NT2/D1 (cell line): ENCODE results near the gene WASHC2A.
"Not testable (repeated sequence)": the region's sequence is repeated elsewhere in the genome, so short reads cannot be mapped to it uniquely, and the experiment has no call there.

Experiments
- DNase-seq: peaks from one replicate; pipeline ENCODE4 v3.0.0-alpha.2; 2011; ENCODE audit warnings: low read depth, low spot score
- H3K27me3 ChIP-seq: 2 replicates; pipeline ENCODE4 v1.6.0; 2011; ENCODE audit warnings: mild to moderate bottlenecking; ENCODE audit not compliant: insufficient read length, insufficient read depth
- H3K36me3 ChIP-seq: 2 replicates; pipeline ENCODE4 v1.6.1; 2011; ENCODE audit warnings: mild to moderate bottlenecking, low read length, mixed read lengths; ENCODE audit not compliant: insufficient read depth, insufficient read length
- H3K4me1 ChIP-seq: 2 replicates; pipeline ENCODE4 v1.5.1; 2011; ENCODE audit not compliant: insufficient read depth, insufficient read length
- H3K4me3 ChIP-seq: 2 replicates; pipeline ENCODE4 v1.5.1; 2011; ENCODE audit warnings: low read depth; ENCODE audit not compliant: insufficient read length
- H3K9ac ChIP-seq: 2 replicates; pipeline ENCODE4 v1.6.0; 2011; ENCODE audit warnings: low read depth; ENCODE audit not compliant: insufficient read length
- H3K9me3 ChIP-seq: 2 replicates; pipeline ENCODE4 v1.5.1; 2011; ENCODE audit warnings: mild to moderate bottlenecking, low read length; ENCODE audit not compliant: insufficient read depth
- SUZ12 ChIP-seq: IDR thresholded peaks from 2 replicates; pipeline ENCODE4 v1.6.1; 2011; ENCODE audit not compliant: insufficient read length, insufficient read depth; ENCODE audit errors: extremely low read depth
- YY1 ChIP-seq: IDR thresholded peaks from 2 replicates; pipeline ENCODE4 v1.6.1; 2011; ENCODE audit not compliant: insufficient read length, insufficient read depth
- ZNF274 ChIP-seq: IDR thresholded peaks from 2 replicates; pipeline ENCODE4 v1.6.1; 2011; ENCODE audit warnings: mild to moderate bottlenecking, low read depth, low read length

Gene WASHC2A, protein sequence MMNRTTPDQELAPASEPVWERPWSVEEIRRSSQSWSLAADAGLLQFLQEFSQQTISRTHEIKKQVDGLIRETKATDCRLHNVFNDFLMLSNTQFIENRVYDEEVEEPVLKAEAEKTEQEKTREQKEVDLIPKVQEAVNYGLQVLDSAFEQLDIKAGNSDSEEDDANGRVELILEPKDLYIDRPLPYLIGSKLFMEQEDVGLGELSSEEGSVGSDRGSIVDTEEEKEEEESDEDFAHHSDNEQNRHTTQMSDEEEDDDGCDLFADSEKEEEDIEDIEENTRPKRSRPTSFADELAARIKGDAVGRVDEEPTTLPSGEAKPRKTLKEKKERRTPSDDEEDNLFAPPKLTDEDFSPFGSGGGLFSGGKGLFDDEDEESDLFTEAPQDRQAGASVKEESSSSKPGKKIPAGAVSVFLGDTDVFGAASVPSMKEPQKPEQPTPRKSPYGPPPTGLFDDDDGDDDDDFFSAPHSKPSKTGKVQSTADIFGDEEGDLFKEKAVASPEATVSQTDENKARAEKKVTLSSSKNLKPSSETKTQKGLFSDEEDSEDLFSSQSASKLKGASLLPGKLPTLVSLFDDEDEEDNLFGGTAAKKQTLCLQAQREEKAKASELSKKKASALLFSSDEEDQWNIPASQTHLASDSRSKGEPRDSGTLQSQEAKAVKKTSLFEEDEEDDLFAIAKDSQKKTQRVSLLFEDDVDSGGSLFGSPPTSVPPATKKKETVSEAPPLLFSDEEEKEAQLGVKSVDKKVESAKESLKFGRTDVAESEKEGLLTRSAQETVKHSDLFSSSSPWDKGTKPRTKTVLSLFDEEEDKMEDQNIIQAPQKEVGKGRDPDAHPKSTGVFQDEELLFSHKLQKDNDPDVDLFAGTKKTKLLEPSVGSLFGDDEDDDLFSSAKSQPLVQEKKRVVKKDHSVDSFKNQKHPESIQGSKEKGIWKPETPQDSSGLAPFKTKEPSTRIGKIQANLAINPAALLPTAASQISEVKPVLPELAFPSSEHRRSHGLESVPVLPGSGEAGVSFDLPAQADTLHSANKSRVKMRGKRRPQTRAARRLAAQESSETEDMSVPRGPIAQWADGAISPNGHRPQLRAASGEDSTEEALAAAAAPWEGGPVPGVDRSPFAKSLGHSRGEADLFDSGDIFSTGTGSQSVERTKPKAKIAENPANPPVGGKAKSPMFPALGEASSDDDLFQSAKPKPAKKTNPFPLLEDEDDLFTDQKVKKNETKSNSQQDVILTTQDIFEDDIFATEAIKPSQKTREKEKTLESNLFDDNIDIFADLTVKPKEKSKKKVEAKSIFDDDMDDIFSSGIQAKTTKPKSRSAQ (N-terminal part only)

DNA sequence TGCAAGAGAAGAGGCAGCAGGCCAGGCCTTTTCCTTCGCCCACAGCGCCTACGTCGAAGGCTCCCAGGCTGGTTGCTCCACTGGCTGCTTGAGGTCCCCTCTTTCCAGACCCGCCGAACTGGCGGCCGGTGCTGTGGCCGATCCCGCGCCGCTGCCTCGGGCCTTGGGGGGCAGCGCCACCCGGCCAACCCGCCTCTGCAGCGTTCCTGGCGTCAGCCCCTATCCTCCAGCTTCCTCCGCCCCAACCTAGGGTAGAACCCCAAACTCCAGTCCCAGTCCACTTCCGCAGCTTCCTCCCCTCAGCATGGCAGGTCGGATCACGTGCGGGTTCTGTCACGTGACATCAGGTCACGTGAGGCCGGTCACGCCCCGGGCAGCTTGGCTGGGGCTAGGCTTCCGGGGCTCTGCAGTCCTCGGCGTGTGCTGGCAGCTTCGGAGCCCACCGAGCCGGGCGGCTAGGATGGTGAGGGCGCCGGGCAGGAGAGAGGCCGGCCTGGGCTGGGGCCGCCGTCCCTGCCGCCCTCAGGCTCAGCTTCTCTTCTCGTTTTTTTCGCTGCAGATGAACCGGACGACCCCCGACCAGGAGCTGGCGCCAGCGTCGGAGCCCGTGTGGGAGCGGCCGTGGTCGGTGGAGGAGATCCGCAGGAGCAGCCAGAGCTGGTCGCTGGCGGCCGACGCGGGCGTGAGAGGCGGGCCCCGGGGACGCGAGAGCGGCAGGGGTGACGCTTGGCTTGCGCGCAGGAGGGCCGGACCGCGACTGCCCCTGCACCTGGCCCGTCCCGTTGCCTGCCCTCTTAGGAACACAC, at the start of gene WASHC2A:
TSS of gene WASHC2A (plus strand) at position 409 of the 806 bp plus-strand sequence. CDS start at position 461, 52 bp downstream.
- peak within 1 kb of the TSS; percentile 54 for H3K4me3 ChIP-seq
- not testable (repeated sequence) for H3K27me3 ChIP-seq, H3K36me3 ChIP-seq, H3K4me1 ChIP-seq, H3K9me3 ChIP-seq
- peak within 1 kb of the TSS; percentile 50 for H3K9ac ChIP-seq
- peak; percentile 23 for DNase-seq

DNA sequence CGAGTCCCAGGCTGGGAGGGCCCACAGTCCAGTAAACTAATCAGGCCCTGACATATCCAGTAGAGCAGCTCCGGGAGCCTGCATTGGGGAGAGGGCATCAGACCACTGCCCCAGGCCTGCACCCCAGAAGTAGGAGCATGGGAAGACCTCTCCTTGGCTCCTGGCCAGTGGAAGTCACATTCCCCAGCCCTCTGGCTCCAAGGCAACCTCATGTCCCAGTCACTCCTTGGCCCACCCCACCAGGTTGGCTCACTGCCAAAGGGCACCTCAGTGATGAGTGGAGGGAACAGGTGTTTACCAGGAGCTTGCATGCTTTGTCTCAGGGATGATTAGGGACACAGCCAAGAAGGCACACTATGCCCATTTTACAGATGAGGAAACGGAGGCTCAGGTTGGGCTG, 48.5 kb upstream of the WASHC2A start:
- not testable (repeated sequence) for H3K4me1 ChIP-seq, H3K9me3 ChIP-seq, H3K36me3 ChIP-seq, H3K4me3 ChIP-seq, H3K27me3 ChIP-seq, DNase-seq, H3K9ac ChIP-seq

DNA sequence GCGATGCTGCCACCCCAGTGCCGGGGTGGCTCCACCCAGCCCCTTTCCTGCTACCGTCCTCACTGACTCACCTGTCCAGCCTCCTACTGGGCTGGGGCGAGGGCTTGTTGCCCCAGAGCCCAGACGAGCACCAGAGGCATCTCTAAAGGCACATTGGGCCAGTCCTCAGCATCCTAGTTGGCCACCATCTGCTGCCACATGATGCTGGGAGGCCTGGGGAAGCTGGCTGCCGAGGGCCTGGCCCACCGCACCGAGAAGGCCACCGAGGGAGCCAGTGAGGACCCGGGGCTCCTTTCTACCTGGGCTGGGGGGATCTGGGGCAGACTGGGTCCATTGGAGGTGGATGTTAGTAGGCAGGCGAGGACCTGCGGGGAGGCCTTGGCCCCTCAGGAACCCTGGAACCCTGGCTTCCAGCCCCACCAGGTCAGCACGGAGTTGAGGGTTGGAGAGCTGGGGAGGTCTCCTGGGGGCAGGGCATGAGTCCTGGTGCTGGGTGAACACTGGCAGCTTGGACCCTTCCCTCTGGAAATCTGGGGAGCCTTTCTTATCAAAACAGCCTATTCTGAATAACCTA, 47.2 kb upstream of the WASHC2A start:
- H3K27me3 ChIP-seq, H3K4me1 ChIP-seq, H3K9ac ChIP-seq, H3K36me3 ChIP-seq, H3K4me3 ChIP-seq, DNase-seq, H3K9me3 ChIP-seq: not testable (repeated sequence)

DNA sequence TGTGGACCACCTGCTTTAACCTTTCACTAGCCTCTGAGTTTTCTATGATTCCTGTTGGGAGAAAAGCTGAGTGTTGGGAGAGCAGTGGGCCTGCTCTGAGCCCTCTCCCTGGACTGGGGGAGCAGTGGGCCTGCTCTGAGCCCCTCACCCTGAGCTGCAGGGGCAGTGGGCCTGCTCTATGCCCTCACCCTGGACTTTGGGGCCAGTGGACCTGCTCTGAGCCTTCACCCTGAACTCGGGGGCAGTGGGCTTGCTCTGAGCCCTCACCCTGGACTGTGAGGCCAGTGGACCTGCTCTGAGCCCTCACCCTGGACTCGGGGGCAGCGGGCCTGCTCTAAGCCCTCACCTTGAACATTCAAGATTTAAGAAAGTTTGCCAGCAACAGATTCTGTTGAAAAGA, 46.1 kb upstream of the WASHC2A start:
- TF ChIP-seq ZNF274: no peak
- TF ChIP-seq SUZ12: no peak
- TF ChIP-seq YY1: no peak
- H3K36me3 ChIP-seq: no peaks in the 10 kb centered on the region
- no peaks in the 10 kb centered on the region for H3K9me3 ChIP-seq
- no peak overlapping the region for H3K4me3 ChIP-seq
- DNase-seq: no peak
- no peaks in the 10 kb centered on the region for H3K27me3 ChIP-seq
- no peaks in the 10 kb centered on the region for H3K4me1 ChIP-seq
- H3K9ac ChIP-seq: no peak overlapping the region

DNA sequence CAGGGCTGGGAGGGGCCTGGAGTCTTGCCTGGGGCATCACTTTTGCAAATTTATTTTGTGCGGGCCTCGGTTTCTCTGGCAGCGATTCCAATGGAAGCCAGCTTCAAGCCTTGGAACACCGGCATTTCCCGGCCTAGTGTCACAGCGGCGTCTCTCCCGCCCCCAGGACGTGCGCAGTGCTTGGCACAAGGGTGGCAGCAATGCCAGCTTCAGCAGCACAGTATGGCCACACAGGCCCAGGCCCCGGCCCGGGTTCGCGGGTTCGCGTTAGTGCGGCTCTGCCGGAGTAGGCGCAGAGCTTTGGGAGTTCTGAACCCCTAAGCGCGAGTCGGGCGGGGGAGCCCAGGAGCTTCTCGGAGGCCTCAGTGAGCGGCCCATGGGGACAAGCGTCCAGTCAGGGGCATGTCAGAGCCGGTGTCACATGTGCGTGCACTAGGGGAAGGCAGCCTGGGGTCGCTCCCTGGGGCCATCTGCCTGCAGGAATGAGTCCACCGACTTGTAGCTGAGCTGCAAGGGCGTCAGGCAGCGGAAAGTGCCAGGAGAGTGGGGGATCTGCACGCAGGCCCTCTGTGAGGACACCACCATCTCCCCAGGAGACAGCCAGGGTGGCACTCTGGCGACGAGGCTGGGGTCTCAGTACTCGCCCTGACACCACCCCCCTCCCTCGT, 42.9 kb upstream of the WASHC2A start:
- H3K9ac ChIP-seq, H3K36me3 ChIP-seq, H3K4me3 ChIP-seq, H3K27me3 ChIP-seq, H3K9me3 ChIP-seq, DNase-seq, H3K4me1 ChIP-seq: not testable (repeated sequence)

DNA sequence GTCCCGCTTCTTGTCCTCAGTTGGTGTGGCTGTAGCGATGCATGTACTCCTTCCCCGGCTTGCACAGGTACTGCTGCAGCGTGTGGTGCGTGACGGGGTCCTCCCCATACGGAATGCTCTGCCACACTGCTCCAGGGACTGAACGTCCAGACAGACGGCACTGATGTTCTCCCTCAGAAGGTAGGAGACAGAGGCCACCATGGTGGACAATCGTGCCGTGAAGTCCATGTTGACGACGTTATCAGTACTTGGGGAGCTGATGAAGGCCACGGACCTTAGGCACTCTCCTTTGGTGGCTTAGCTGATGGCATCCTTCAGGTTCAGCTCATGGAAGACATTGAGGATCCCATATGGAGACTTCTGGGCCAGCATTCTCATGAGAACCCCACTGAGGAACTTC, 42.1 kb upstream of the WASHC2A start:
- no peaks in the 10 kb centered on the region for H3K36me3 ChIP-seq
- H3K4me1 ChIP-seq: no peaks in the 10 kb centered on the region
- TF ChIP-seq YY1 (no peak), SUZ12 (no peak)
- no peak overlapping the region for H3K9ac ChIP-seq
- H3K9me3 ChIP-seq: no peaks in the 10 kb centered on the region
- DNase-seq: no peak
- H3K27me3 ChIP-seq: no peaks in the 10 kb centered on the region
- no peak overlapping the region for H3K4me3 ChIP-seq
